K562 (cell line): ENCODE results near the gene TAF12. TPM values are rescaled to one million over a fixed set of nuclear protein-coding genes. Genes with fewer than 3 reads are reported as not detected.
A peak's percentile ranks its signal among the peaks of the same experiment; 100 is the strongest.

Experiments used
- ATAC-seq: fragments of 200-7000 bp; cut with Tn5 transposase; 3 replicates; pipeline ENCODE4 v1.9.1; 2020; ENCODE audit warnings: moderate library complexity
- BruUV-seq: library from RNA; stranded (reverse); fragments of 400-500 nt; replicated peaks from 2 replicates; lab custom pipeline; 2021; lab: Mats Ljungman, UMichigan
- CTCF ChIA-PET: fragments of 300-600 bp; formaldehyde crosslinking; extraction: SDS; loops from one replicate; lab custom pipeline; 2021; ENCODE audit warnings: low intra/inter-chr PET ratio; lab: Yijun Ruan, JAX
- POLR2A ChIA-PET: fragments of 300-600, 350-650 bp; sonication (Branson Sonifier 250); formaldehyde crosslinking; extraction: SDS; loops from one replicate; lab custom pipeline; 2021; ENCODE audit warnings: antibody characterized with exemption, inconsistent platforms; lab: Yijun Ruan, JAX
- DNase-seq, 4 experiments: peaks; one replicate each; pipeline versions ENCODE4 v3.0.0 to v3.0.0-alpha.2; 2011 to 2018; ENCODE audit warnings: low spot score in 3 of 4, mixed read lengths in 3 of 4; ENCODE audit errors: extremely low read depth in 1 of 4
- FAIRE-seq: peaks from 2 replicates; lab custom pipeline; 2011; peaks lifted over from hg19 to GRCh38; lab: Jason Lieb, UNC
- H2AFZ ChIP-seq: 2 replicates; pipeline ENCODE4 v1.6.0; 2011; ENCODE audit warnings: low read depth, low read length, control low read depth, inconsistent platforms
- H3K27ac ChIP-seq: fragments of 200-600 bp; 3 replicates; pipeline ENCODE4 v1.8.0; 2011; ENCODE audit warnings: low read depth, mild to moderate bottlenecking, control low read depth, inconsistent platforms, low read length, moderate library complexity, mixed read lengths; ENCODE audit errors: extremely low read depth
- H3K27me3 ChIP-seq, 2 experiments: fragments of 300-600 bp in 1 of 2; 2 replicates in 1 of 2; 3 replicates in 1 of 2; pipeline versions ENCODE4 v1.6.0 to v1.8.0; 2011; ENCODE audit warnings: inconsistent platforms in 2 of 2, low read length in 2 of 2, mild to moderate bottlenecking in 1 of 2, mixed read lengths in 1 of 2, moderate library complexity in 1 of 2; ENCODE audit not compliant: control insufficient read depth in 2 of 2, insufficient read depth in 2 of 2
- H3K36me3 ChIP-seq: fragments of 300-600 bp; 3 replicates; pipeline ENCODE4 v1.8.0; 2011; ENCODE audit warnings: mild to moderate bottlenecking, low read length, inconsistent platforms; ENCODE audit not compliant: control insufficient read depth, insufficient read depth
- H3K4me1 ChIP-seq, 2 experiments: fragments of 200-600 bp in 1 of 2; replicated peaks in 1 of 2; 2 replicates in 1 of 2; 3 replicates in 1 of 2; pipeline versions ENCODE4 v1.5.1 to v1.8.0; 2011; ENCODE audit warnings: inconsistent platforms in 2 of 2, low read length in 2 of 2, mild to moderate bottlenecking in 1 of 2, mixed read lengths in 1 of 2, moderate library complexity in 1 of 2; ENCODE audit not compliant: control insufficient read depth in 2 of 2, insufficient read depth in 2 of 2
- H3K4me2 ChIP-seq: 2 replicates; pipeline ENCODE4 v1.6.1; 2011; ENCODE audit warnings: low read length, control low read depth, inconsistent platforms, mixed read lengths; ENCODE audit not compliant: insufficient read depth
- H3K4me3 ChIP-seq: fragments of 200-600 bp; sonication (generic), shearing (Covaris generic); 2 replicates; pipeline ENCODE4 v1.5.1; 2016; ENCODE audit warnings: control low read depth, inconsistent platforms
- H3K79me2 ChIP-seq: fragments of 200-600 bp; 3 replicates; pipeline ENCODE4 v1.8.0; 2011; ENCODE audit warnings: low read length, inconsistent platforms; ENCODE audit not compliant: control insufficient read depth, insufficient read depth
- H3K9ac ChIP-seq, 2 experiments: 2 replicates each; pipeline versions ENCODE4 v1.6.0 to v1.6.1; 2011; ENCODE audit warnings: low read depth in 2 of 2, low read length in 2 of 2, control low read depth in 1 of 2, inconsistent platforms in 1 of 2, mild to moderate bottlenecking in 1 of 2, mixed read lengths in 1 of 2; ENCODE audit not compliant: insufficient read depth in 1 of 2
- H3K9me1 ChIP-seq: one replicate; pipeline ENCODE4 v1.6.0; 2011; ENCODE audit warnings: inconsistent platforms, mild to moderate bottlenecking, low read length, moderate library complexity; ENCODE audit not compliant: control insufficient read depth, insufficient read depth
- H3K9me3 ChIP-seq: replicated peaks from 2 replicates; pipeline ENCODE4 v1.5.1; 2011; ENCODE audit warnings: low read depth, low read length, inconsistent platforms; ENCODE audit not compliant: control insufficient read depth, insufficient read depth
- H4K20me1 ChIP-seq: replicated peaks from 2 replicates; pipeline ENCODE4 v1.6.1; 2011; ENCODE audit warnings: low read length, inconsistent platforms, mixed read lengths; ENCODE audit not compliant: control insufficient read depth, insufficient read depth
- BDP1 ChIP-seq: IDR thresholded peaks from 3 replicates; pipeline ENCODE4 v1.6.1; 2011; ENCODE audit not compliant: insufficient read length, insufficient read depth
- ETV1 ChIP-seq: fragments of 450-650 bp; conservative IDR thresholded peaks from 2 replicates; pipeline ENCODE4 v1.6.1; 2016; ENCODE audit warnings: missing genetic modification characterization, control low read depth, low read depth, missing compliant biosample characterization
- HDAC2 ChIP-seq: fragments of 450-650 bp; IDR thresholded peaks from 2 replicates; pipeline ENCODE4 v1.6.1; 2016; ENCODE audit warnings: mild to moderate bottlenecking
- RB1 ChIP-seq: fragments of 450-650 bp; IDR thresholded peaks from 2 replicates; pipeline ENCODE4 v1.6.1; 2017; ENCODE audit warnings: low read depth, mild to moderate bottlenecking
- RBM14 ChIP-seq: fragments of 200-400 bp; formaldehyde crosslinking; IDR thresholded peaks from 2 replicates; pipeline ENCODE4 v1.6.1; 2018; ENCODE audit warnings: low read depth, mild to moderate bottlenecking, low read length, moderate library complexity, borderline replicate concordance; ENCODE audit not compliant: insufficient read depth
- ZNF436 ChIP-seq: fragments of 250-450, 450-650 bp; sonication (Bioruptor Pico); formaldehyde crosslinking; IDR thresholded peaks from 2 replicates; pipeline ENCODE4 v1.7.0; 2020; ENCODE audit warnings: mild to moderate bottlenecking
- WGBS: fragments of 100-300 bp; shearing (Covaris generic); methylation state at CpG from one replicate; pipeline ENCODE4 v1.1.6; 2016; ENCODE audit warnings: low coverage, mixed read lengths; ENCODE audit not compliant: insufficient coverage; ENCODE audit errors: missing lambda C conversion rate; 5-methylcytosine and 5-hydroxymethylcytosine counted together
- in situ Hi-C: fragments of 300-500 bp; cut with MboI; formaldehyde crosslinking; loops from 4 replicates; pipeline ENCODE4 v1.15.0; 2018; ENCODE audit warnings: inconsistent platforms, mixed read lengths
- intact Hi-C: fragments of 100-400 bp; cut with micrococcal nuclease; formaldehyde crosslinking; loops from 2 replicates; pipeline ENCODE4 v1.14.2; 2022
- polyA plus RNA-seq, 8 experiments: library from polyadenylated mRNA; depleted of rRNA in 4 of 8; stranded (reverse) in 5 of 8; unstranded in 3 of 8; fragments of >200 nt; fragmentation: Nextera tagmentation in 2 of 8; fragmentation: Illumina TruSeq in 1 of 8; extraction: Ambion mirVana in 2 of 8; extraction: Trizol in 1 of 8; gene quantifications; 2 replicates each; pipeline versions ENCODE4 v1.2.1 to v1.2.3, GENCODE V29; 2011 to 2014; ENCODE audit warnings: inconsistent platforms in 1 of 8, missing spikeins in 1 of 8
- total RNA-seq, 7 experiments: library from RNA; depleted of rRNA in 6 of 7; stranded (reverse); fragments of >200 nt in 6 of 7; fragmentation: Illumina TruSeq in 2 of 7; extraction: Trizol in 2 of 7; gene quantifications; 2 replicates each; pipeline versions ENCODE4 v1.2.1 to v1.2.3, GENCODE V29; 2011 to 2021; ENCODE audit warnings: low replicate concordance in 1 of 7
- TF ChIP-seq, protein P1 (sequence below): fragments of 250-450 bp; sonication (Bioruptor Pico); IDR thresholded peaks from 2 replicates; pipeline ENCODE4 v1.9.0; 2021; ENCODE audit warnings: mild to moderate bottlenecking, inconsistent platforms
- TF ChIP-seq, protein P2 (sequence below): fragments of 450-650 bp; IDR thresholded peaks from 2 replicates; pipeline ENCODE4 v1.6.1; 2017; ENCODE audit warnings: antibody characterized with exemption, mild to moderate bottlenecking
- TF ChIP-seq, protein P3 (sequence below): sonication (generic); formaldehyde crosslinking; IDR thresholded peaks from 2 replicates; pipeline ENCODE4 v1.8.0; 2022; ENCODE audit warnings: mild to moderate bottlenecking, missing genetic modification reagents
- TF ChIP-seq, protein P4 (sequence below): fragments of 250-450 bp; sonication (Bioruptor Pico); IDR thresholded peaks from 2 replicates; pipeline ENCODE4 v1.8.0; 2021; ENCODE audit warnings: borderline replicate concordance, mild to moderate bottlenecking, moderate library complexity; ENCODE audit not compliant: poor library complexity, severe bottlenecking
- TF ChIP-seq, protein P5 (sequence below): fragments of 450-650 bp; IDR thresholded peaks from 2 replicates; pipeline ENCODE4 v1.6.1; 2016

Gene TAF12
- total and polyA plus RNA-seq, 9 of the 15 experiments (the other 6 are each of a cell fraction or from before 2014, with no cell fraction given): 31.6 to 89.0 (median 50.5) TPM

DNA sequence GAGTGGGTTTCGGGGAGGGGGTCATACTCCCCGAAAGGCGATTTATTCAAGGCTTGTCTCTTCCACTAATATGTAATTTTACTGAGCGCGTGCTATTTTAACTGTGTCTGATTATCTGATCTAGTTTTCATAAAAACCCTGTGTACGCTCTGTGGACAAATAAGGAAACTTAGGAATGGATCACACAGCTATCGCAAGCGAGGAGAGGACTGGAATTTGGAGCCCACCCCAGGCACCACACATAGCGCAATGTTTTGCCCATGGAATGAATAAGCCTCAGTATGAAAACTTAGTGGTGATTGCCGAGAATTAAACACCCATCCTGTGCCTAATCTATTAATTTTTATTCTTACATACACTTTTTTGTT is 60.6 kb downstream of the TAF12 start:
- H3K9ac ChIP-seq: peak overlapping the region; percentile 83 to 97
- peaks cover 30% of the 10 kb centered on the region for H4K20me1 ChIP-seq
- FAIRE-seq (no peak), DNase-seq (no peak), ATAC-seq (peak; percentile 14)
- CTCF ChIA-PET: no interaction called here
- H3K9me1 ChIP-seq: peaks cover 11% of the 10 kb centered on the region
- in situ Hi-C loops: no loop called here
- H3K4me2 ChIP-seq: peak overlapping the region; percentile 85
- peaks cover 42% of the 10 kb centered on the region for H3K79me2 ChIP-seq
- peak overlapping the region; percentile 81 for H3K27ac ChIP-seq
- no peaks in the 10 kb centered on the region for H3K27me3 ChIP-seq
- peak overlapping the region; percentile 81 for H3K4me3 ChIP-seq
- intact Hi-C loops: loop anchor here (1.0 kb wide), 1 partner anchor 60 kb away; no protein-coding TSS in a partner anchor
- H3K4me1 ChIP-seq: peaks cover 18 to 24% of the 10 kb centered on the region in 2 experiments; a peak in 4 of 5 replicates
- peaks cover 42% of the 10 kb centered on the region for H3K36me3 ChIP-seq
- POLR2A ChIA-PET: interaction anchor here (0.6 to 7.5 kb wide), 79 partner anchors 7 to 1791 kb away, joined by 3 to 201 read pairs (median 6); partner anchors contain the start of genes ATP5IF1, EYA3, MED18 and PHACTR4
- H3K9me3 ChIP-seq: no peaks in the 10 kb centered on the region
- WGBS: 2% methylated on average over 10 of the region's 10 CpGs
- peak overlapping the region; percentile 75 for H2AFZ ChIP-seq
- TSS peak; percentile 99 for BruUV-seq
- TF ChIP-seq, protein P1, sequence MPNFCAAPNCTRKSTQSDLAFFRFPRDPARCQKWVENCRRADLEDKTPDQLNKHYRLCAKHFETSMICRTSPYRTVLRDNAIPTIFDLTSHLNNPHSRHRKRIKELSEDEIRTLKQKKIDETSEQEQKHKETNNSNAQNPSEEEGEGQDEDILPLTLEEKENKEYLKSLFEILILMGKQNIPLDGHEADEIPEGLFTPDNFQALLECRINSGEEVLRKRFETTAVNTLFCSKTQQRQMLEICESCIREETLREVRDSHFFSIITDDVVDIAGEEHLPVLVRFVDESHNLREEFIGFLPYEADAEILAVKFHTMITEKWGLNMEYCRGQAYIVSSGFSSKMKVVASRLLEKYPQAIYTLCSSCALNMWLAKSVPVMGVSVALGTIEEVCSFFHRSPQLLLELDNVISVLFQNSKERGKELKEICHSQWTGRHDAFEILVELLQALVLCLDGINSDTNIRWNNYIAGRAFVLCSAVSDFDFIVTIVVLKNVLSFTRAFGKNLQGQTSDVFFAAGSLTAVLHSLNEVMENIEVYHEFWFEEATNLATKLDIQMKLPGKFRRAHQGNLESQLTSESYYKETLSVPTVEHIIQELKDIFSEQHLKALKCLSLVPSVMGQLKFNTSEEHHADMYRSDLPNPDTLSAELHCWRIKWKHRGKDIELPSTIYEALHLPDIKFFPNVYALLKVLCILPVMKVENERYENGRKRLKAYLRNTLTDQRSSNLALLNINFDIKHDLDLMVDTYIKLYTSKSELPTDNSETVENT (CRISPR knock-in tag): no peak
- TF ChIP-seq, protein P2, sequence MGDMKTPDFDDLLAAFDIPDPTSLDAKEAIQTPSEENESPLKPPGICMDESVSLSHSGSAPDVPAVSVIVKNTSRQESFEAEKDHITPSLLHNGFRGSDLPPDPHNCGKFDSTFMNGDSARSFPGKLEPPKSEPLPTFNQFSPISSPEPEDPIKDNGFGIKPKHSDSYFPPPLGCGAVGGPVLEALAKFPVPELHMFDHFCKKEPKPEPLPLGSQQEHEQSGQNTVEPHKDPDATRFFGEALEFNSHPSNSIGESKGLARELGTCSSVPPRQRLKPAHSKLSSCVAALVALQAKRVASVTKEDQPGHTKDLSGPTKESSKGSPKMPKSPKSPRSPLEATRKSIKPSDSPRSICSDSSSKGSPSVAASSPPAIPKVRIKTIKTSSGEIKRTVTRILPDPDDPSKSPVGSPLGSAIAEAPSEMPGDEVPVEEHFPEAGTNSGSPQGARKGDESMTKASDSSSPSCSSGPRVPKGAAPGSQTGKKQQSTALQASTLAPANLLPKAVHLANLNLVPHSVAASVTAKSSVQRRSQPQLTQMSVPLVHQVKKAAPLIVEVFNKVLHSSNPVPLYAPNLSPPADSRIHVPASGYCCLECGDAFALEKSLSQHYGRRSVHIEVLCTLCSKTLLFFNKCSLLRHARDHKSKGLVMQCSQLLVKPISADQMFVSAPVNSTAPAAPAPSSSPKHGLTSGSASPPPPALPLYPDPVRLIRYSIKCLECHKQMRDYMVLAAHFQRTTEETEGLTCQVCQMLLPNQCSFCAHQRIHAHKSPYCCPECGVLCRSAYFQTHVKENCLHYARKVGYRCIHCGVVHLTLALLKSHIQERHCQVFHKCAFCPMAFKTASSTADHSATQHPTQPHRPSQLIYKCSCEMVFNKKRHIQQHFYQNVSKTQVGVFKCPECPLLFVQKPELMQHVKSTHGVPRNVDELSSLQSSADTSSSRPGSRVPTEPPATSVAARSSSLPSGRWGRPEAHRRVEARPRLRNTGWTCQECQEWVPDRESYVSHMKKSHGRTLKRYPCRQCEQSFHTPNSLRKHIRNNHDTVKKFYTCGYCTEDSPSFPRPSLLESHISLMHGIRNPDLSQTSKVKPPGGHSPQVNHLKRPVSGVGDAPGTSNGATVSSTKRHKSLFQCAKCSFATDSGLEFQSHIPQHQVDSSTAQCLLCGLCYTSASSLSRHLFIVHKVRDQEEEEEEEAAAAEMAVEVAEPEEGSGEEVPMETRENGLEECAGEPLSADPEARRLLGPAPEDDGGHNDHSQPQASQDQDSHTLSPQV: peak; percentile 1
- TF ChIP-seq RB1 (no peak), HDAC2 (no peak), RBM14 (no peak), ZNF436 (CRISPR knock-in tag) (no peak), ETV1 (0 out of 2 replicates have a peak, but pooled peaks have one; percentile 3), BDP1 (no peak)
- TF ChIP-seq, protein P3, sequence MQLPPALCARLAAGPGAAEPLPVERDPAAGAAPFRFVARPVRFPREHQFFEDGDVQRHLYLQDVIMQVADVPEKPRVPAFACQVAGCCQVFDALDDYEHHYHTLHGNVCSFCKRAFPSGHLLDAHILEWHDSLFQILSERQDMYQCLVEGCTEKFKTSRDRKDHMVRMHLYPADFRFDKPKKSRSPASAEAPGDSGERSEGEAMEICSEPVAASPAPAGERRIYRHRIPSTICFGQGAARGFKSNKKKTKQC (CRISPR knock-in tag): no peak
- TF ChIP-seq, protein P4, sequence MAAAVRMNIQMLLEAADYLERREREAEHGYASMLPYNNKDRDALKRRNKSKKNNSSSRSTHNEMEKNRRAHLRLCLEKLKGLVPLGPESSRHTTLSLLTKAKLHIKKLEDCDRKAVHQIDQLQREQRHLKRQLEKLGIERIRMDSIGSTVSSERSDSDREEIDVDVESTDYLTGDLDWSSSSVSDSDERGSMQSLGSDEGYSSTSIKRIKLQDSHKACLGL (CRISPR knock-in tag): no peak
- TF ChIP-seq, protein P5, sequence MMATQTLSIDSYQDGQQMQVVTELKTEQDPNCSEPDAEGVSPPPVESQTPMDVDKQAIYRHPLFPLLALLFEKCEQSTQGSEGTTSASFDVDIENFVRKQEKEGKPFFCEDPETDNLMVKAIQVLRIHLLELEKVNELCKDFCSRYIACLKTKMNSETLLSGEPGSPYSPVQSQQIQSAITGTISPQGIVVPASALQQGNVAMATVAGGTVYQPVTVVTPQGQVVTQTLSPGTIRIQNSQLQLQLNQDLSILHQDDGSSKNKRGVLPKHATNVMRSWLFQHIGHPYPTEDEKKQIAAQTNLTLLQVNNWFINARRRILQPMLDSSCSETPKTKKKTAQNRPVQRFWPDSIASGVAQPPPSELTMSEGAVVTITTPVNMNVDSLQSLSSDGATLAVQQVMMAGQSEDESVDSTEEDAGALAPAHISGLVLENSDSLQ: no peak
